Breast epithelium (tissue), 3 donors: Measurements from ENCODE around the gene SLC41A3.

ENCODE experiments used
- CTCF ChIP-seq, 3 donors: fragments of 450-650 bp; IDR thresholded peaks; one replicate each; pipeline ENCODE4 v1.5.1; 2016 to 2017; ENCODE audit warnings: antibody characterized with exemption in 3 of 3, mild to moderate bottlenecking in 3 of 3, moderate library complexity in 3 of 3
- POLR2A ChIP-seq: fragments of 450-650 bp; IDR thresholded peaks from one replicate; pipeline ENCODE4 v1.6.1; 2016; ENCODE audit warnings: antibody characterized with exemption, mild to moderate bottlenecking, moderate library complexity

GRCh38 chr3:126015075-126015474 is 68.8 kb downstream of the SLC41A3 start:
- TF ChIP-seq CTCF (IDR thresholded peaks at IDR 0.05) = no peak
- no peak for TF ChIP-seq POLR2A
